Frontal cortex (tissue), 4 donors: Measurements from ENCODE around the gene PCBP3. TPM values are rescaled to one million over a fixed set of nuclear protein-coding genes. Genes with fewer than 3 reads are reported as not detected.

Experiments
- DNase-seq, 2 donors: peaks; one replicate each; pipeline ENCODE4 v3.0.0; 2012; ENCODE audit warnings: low spot score in 2 of 2
- FAIRE-seq: peaks from 2 replicates; lab custom pipeline; 2012; peaks lifted over from hg19 to GRCh38; lab: Jason Lieb, UNC
- total RNA-seq: library from RNA; depleted of rRNA; stranded (reverse); fragments of >200 nt; gene quantifications from one replicate; pipeline ENCODE4 v1.2.3, GENCODE V29; 2014
- donor health status: control.
- donor health status: control.
- donor health status: control.

The PCBP3 gene
- total RNA-seq, 1 donor from 2014 or later, result 7.3 TPM

DNA sequence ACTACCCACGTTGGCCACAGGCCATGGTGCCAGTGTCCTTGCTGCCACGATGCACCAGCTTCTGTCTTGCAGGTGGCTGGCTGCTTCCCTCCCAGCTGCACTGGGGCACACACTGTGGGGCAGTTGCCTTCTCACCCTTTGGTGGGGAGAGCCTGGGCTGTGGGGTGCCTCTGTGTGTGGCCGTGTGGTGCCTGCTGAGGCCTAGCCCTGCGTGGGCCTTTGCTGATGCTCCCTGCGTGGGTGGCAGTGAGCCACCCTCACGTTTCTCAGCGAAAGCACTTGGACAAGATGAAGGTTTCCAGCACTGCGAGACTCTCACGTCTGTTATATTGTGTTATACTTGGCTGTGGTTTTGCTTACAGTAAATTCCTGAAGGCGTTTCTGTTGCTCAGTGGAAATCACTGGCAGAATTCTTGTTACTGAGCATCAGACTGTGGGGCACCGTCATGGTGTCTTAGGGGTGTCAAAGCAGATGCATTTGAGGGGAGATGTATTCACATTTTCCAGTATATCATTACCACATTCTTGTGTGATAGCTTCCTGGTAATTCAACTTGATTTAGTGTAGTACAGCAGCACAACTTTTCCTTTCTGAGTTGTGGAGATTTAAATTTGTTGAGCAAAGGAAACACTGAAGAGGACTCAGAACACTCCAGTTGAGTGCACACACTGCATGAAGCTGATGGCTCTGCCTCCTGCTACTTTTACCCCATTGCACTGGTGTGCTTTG, 124.7 kb downstream of the PCBP3 start:
- DNase-seq (no peak), FAIRE-seq (no peak)

DNA sequence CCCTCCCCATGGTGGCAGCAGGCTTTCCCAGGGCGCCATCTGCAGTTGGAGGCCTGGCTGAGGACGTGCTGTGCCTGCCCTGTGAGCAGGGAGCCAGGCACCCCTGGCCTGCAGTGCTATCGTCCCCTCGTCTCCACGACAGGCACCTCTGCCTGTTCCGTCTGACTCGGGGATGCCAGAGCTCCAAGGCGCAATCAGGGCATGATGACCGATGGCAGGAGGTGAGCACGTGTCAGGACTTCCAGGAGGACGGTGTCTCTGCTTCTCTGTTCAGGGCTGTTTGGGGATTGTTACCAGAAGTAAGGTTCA, 125.2 kb downstream of the PCBP3 start:
- no peak for DNase-seq
- FAIRE-seq, result no peak

DNA sequence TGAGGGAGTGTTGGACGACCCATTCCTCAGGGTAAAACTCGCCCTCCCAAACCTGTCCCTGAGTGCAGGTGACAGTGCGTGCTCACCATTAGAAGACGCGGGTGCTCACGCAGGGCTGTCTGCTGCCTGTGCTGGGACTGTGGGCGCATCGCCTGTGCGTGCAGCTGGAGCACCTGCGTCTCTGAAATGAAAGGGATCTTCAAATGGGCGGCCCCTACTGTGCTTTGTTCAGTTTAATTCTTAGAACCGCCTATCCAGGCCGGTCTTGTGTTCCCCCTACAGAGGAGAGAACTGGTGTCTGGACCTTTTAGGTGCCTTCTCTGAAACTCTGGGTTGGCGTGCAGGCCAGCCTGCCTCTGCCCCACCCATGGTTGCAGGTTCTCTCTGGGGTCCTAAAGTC, 125.8 kb downstream of the PCBP3 start:
- FAIRE-seq (no peak), DNase-seq (no peak)

DNA sequence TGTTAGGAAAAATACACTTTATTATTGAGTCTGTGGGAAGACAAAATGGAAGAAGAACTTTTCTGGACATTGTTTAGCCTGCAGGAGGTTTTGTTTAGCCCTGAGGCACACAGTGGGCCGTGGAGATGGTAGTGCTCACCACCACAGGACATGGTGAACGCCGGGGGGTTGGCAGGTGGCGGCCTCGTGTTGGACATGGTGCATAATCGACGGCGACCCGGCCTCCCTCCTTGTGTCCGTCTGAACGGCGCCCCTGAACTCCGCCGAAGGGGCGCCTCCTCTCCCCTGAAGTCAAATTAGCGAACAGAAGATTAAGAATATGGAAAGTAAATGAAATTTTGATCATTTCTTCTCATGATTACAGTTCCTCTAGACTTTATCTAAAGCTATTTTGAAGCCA, 126.4 kb downstream of the PCBP3 start:
- FAIRE-seq (no peak), DNase-seq (no peak)

DNA sequence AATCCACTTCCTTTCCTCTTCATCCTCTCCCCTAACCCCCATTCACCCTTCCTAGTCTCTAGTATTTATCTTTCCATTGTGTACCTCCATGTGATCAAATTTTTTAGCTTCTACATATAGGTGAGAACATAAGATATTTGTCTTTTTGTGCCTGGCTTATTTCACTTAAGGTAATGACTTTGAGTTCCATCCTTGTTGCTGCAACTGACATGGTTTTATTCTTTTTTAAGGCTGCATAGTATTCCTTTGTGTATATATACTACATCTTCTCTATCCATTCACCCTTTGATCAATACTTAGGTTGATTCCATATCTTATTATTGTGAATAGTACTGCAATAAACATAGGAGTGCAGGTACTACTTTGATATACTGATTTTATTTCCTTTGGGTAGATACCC, 128.7 kb downstream of the PCBP3 start:
- FAIRE-seq, result no peak
- no peak for DNase-seq

DNA sequence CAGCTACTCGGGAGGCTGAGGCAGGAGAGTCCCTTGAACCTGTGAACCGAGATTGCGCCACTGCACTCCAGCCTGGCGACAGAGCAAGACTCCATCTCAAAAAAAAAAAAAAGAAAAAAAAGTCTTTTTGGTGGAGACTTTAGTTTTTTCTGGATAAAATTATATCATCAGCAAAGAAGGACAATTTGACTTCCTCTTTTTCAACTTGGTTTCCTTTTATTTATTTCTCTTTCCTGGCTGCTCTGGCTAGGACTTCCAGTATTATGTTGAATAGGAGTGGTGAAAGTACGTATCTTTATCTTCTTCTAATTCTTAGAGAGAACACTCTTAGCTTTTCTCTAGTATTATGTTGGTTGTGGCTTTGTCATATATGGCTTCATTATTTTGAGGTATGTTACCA, 130.8 kb downstream of the PCBP3 start:
- DNase-seq (no peak), FAIRE-seq (no peak)

DNA sequence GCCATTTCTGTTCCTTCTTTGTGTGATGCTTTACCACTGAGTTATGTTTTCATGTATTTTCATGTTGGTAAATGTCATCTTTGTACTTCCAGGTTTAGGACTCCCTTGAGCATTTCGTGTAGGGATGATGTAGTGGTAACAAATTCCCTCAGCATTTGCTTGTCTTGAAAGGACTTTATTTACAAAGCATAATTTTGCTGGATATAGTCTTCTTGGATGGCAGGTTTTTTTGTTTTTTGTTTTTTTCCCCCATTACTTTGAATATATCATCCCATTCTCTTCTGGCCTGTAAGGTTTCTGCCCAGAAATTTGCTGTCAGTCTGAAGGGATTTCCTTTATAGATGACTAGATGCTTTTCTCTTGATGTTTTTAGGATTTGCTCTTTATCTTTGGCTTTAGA, 133.4 kb downstream of the PCBP3 start:
- no peak for FAIRE-seq
- DNase-seq, result no peak

DNA sequence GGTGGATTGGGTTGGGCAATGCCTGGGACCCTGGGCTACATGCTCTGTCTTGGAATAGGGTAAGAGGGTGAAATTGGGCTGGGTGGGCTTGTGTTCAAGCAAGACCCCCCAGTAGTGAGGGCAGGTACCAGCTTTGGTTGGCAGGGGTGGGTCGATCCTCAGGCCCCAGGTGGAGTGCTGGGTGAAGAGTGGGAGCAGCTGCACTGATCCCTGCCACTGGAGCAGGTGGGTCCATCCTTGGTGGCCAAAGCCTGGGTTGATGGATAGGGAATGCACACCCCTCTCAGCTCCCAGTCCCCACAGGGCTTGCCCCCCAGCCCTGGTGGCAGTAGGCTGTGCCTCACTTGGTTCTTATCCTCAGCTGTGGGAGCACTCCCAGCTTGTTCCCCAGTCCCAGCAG, 135.2 kb downstream of the PCBP3 start:
- DNase-seq (no peak), FAIRE-seq (no peak)

DNA sequence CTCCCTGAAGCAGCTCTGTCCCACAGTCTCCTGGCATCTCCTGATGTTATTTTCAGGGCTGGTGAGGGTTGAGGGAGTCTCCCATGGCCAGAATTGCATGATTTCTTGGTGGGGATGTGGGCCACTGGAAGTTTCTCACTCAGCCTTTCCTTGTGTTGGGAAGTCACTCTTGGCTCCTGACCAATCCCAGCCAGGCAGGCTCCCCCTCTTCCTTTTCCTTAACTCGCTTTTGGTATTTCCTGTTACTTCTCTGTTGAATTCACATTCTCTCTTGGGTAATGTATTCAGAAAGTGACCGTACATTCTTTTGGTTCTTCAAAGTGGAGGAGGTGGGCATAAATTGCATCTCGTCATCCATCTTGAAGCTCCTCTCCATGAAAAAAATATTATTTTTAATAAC, 135.7 kb downstream of the PCBP3 start:
- FAIRE-seq, result no peak
- DNase-seq, result no peak

DNA sequence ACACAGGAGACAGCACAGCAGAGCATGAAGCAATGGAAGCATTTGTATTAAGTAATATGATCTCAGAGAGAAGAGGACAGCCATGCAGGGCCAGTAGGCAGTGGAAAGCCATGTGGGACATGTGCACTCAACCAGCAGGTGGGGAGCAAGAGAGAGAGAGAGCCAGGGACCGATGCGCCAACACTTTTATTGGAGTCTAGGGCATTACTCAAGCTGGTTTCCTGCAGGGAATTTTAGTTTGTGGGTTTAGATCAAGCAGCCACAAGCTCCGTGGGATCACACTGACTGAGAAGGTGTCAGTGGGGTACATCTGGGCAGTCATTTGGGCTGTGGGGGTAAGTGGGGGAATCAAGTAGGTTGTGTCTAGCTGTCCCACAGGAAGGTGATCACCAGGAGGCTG, 137.1 kb downstream of the PCBP3 start:
- no peak for DNase-seq
- no peak for FAIRE-seq

DNA sequence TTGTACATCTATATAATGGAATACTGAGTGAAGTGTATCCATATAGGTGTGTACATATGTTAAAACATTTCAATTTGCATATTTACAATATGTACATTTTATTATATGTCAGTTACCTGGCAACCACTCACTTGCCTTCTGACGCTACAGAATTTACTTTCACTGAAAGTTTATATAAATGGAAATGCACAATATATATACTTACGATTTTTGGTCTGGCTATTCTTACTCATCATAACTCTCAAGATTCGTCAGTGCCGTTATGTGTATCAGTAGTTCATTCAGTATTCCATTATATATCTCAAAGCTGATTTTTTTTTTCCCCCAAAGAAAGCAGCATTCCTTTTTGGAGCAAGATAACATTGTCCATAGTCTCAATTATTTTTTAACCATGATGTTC, 138.2 kb downstream of the PCBP3 start:
- FAIRE-seq, result no peak
- DNase-seq, result no peak

DNA sequence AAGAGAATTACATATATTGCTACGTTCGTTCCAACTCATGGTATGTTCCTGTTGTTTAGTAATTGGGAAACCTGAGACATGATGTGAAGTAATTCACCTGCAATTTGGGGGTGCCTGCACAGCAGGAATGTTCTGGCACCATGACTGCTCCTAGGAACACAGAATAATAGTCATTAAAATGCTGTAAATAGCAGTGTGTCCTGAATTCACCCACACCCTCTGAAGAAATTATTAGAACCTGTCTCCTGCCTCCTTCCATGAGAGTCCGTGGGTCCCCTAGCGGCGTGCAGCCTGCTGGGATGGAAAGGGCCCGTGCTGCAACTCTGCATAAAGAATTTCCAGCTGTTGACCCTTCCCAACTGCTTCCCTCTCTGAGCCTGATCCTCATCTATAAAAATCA, 143.1 kb downstream of the PCBP3 start:
- FAIRE-seq, result no peak

DNA sequence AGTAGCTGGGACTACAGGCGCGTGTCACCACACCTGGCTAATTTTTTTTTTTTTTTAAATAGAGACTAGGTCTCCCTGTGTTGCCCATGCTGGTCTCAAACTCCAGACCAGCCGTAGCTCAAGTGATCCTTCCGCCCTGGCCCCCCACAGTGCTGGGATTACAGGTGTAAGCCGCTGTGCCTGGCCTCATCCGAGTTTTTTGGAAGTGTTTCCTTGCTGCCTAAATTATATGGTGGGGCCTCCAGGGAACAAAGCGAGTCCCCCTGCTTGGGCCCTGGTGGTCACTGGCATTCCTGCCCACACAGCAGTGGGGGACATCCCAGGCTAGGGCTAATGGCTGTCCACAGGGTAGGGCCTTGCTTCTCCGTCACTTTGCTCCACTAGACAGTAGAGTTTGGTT, 143.8 kb downstream of the PCBP3 start:
- FAIRE-seq, result no peak

More for the DNA sequence above, 143.1 kb downstream of the PCBP3 start:
- DNase-seq, result no peak

DNA sequence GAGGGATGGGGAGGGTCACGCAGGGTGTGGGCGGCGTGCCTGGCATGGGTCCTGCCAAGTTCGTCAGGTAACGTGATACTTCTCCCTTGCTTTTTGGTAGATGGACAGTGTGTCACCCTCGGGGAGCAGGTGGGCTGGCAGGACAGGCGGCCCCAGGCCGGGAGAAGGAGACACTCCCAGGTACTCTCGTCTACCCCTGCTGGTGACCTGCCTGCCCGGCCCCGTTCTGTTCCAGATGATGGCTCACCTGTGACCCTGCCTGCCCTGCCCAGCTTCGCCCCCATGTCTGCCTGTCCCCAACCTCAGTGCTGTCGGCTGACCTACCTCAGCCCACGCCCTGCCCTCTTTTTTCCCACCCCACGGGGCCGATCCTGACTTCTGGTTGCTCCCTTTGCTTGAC, 144.7 kb downstream of the PCBP3 start:
- DNase-seq (no peak), FAIRE-seq (no peak)

More for the DNA sequence above, 143.8 kb downstream of the PCBP3 start:
- DNase-seq, result no peak

DNA sequence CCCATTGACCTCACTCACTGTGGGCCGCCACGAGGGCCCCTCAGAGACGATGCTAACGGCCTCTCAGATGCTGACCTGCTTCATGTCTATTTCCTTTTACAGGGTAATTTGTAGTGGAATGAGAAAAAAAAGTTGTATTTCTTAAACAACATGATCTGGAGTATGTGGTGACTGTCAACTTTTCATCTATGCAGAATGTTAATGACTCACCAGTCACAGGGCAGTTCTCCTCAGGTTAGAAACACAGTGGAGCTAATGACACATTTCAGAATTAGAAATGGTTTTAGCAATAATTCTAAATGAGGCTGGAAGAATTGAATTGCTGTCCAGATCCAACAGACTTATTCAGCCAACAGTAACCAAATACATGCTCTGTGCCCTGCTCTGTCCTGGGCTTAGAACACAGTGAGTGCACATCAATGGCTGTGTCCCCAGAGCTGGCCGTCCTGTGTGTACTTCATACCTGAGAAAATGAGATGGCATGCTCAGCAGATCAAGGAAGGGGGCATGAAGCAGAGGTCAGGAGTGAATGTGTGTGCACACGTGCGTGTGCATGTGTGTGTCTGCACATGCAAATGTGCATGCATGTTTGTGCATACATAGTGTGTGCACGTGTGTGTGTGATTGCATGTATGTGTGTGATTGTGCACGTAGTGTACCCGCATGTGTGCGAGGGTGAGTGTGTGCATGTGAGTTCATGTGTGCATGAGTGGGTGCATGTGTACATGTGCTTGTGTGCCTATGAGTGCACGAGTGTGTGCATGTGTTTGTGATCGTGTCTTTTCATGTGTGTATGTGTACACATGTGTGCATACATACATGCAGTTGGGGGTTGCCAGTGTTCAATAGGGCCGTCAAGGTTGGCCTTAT, 145.3 kb downstream of the PCBP3 start:
- FAIRE-seq, result no peak
- DNase-seq, result no peak

DNA sequence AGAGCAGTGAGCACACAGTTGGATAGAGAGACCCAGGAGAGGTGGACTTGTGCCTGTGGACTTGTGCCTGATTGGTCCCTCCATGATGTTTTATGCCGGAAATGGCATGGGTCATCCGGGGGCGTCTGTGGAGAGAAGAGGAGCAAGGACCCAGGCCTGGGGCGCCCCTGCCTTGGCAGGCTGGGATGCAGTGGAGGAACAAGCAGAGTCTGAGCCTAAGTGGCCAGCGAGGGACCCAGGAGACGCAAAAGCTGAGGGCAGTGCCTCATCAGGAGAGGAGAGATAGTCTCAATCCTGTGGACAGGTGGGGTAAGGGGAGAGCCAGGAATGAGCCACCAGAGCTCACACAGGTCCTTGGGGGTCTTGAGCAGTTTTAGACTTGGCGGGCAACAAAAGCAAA, 146.9 kb downstream of the PCBP3 start:
- no peak for FAIRE-seq
- DNase-seq, result no peak

DNA sequence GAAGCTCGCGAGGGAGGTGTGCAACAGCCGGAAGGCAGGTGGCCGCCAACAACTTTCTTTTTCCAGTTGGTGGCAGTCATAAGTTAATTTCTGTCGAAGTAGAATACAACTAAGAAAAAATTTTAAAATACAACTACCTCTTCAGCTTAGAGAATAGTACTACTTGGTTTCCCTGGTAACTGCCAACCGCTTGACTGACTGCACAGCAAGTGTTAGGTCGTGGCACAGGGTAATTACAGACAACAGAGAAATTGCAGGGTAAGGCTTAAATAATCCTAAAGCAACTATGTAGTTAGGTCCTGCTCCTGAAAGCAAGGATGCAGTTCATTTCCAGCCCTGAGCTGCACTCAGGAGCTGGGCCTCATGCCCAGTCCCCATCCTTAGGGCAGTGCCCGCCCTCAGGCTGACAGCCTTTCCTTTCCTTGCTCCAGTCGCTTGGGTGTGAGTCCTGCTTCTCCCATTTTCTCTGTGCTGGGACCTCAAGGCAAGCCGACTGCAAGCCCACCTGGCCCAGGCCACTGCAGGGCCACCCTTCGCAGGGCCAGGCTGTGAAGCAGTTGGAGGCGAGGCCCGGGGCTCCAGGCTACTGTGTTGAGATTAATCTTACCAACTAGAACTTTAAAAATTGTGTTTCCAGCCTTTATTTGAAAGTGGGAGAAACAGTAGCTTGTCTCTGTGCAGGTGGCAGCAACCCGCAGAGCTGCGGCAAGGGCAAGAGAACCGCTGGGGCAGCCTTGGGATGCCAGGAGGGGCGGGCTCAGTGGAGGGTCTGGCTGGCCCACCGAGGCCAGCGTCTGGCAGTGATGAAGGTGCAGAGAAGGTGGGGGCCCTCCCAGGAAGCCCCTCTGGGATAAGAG, 148.3 kb downstream of the PCBP3 start:
- no peak for FAIRE-seq
- DNase-seq, result no peak

DNA sequence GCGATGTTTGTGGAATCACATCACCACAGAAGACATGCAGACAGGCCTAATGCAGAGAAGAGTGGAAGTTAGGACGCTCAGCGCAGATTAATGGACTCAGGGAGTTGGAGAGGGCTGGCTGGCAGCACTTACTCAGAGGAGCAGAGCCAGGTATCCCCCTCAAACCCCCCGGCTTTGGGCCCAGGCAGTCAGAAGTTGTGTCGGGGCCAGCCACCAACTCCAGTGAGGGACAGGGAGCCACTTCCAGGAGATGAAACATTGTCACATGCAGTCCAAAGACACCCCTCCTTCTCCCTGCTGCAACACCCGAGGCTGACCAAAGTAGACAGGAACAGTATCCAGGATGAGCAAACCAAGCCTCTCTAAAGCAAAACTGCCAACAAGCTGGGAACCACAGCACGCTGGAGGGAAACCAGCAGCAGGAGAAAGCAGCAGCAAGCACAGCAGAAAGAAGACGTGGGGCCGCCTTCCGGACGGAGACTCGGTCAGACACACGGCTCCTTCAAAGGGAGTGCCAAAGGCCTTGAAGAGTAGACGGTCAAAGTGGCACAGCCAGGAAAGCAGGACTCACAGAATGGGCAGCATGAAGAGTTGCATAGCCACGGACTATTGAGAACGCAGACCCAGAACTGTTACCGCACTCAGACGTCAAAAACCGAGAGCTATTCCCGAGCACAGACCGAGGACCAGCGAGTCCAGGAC, 149.3 kb downstream of the PCBP3 start:
- FAIRE-seq, result no peak
- no peak for DNase-seq

DNA sequence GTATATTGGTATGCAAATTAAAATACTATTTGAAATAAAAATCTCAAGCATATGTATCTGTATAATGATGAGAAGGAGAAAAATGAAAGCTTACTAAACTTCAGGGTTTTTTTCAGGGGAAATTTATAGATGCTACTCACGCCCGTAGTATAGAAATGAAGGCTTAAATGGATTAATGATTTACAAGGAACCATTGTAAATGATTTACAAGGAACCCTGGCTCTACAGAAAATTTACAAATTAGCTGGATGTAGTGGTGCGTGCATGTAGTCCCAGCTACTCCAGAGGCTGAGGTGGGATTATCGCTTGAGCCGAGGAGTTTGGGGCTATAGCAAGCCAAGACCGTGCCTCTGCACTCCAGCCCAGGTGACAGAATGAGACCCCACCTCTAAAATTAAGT, 150.5 kb downstream of the PCBP3 start:
- no peak for FAIRE-seq
- no peak for DNase-seq

DNA sequence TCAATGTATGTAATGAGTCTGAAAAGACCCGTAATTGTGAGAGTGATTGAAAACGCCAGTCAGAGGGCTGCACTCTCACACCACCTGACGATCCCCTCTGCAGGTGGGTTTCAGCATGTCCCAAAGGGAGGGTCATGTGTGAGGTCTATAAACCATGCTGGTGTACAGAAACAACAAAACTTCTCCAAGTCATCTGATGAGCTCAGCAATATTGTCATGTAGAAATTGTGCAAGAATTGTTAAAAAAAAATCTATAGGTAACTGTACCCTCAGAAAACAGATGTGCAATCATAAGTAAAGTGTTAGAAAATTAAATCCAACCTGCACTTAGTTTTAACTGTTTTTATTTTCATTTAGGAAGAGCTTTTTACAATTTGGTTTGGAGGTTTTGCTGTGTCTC, 152.5 kb downstream of the PCBP3 start:
- DNase-seq (no peak), FAIRE-seq (no peak)
